ENCODE data around the gene ARHGEF17. TPM values are rescaled to one million over a fixed set of nuclear protein-coding genes. Genes with fewer than 3 reads are reported as not detected.
A peak's percentile ranks its signal among the peaks of the same experiment; 100 is the strongest.

ARHGEF17 gene
- total RNA-seq, 1 experiment from 2014 or later: 77.9 TPM

DNA sequence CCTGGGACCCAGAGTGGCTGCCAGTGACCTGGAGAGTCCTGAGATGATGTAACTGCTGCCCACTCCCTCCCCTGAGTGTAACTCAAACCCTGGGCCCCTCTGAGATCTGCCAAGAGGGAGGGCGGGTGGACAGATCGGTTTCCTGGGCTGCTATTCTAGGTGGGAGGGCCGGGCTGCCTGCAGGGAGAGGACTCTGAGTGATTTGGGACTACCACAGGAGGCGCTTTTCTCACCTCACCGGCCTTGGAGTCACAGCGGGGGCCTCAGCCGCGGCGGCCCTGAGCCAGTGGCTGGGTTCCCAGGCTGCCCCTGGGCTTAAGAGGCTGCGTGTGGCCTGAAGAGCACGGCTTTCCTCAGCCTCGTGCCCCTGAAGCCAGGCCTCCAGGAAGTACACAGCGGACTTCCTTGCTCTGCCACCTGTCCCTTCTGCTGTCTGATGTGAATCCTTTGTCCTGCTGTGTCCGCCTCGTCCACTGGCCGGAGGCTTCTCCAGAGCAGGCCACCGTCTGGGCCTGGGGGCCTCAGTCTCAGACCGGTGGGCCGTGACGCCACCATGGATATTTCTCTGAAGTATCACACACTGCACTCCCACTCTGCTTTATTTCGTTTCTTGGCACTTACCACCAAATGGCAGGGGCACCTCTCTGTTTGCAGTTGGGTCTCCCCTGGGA, 79.7 kb downstream of the ARHGEF17 start:
- Histone ChIP-seq H3K4me1 (peaks cover 4% of the 10 kb centered on the region), H3K9me3 (no peaks in the 10 kb centered on the region), H3K4me3 (ENCODE audit: low read depth, low read length) (no peak overlapping the region), H3K27me3 (replicated peaks; ENCODE audit: control insufficient read depth, insufficient read depth, low read length) (no peaks in the 10 kb centered on the region), H3K36me3 (ENCODE audit: control insufficient read depth, insufficient read depth, low read length) (no peaks in the 10 kb centered on the region)
- no peak for DNase-seq
- Mint-ChIP-seq H3K4me1 (ENCODE audit: low read depth, unreplicated experiment) (no peaks in the 10 kb centered on the region), H3K27ac (ENCODE audit: unreplicated experiment) (peak overlapping the region; percentile 22), H3K27me3 (ENCODE audit: insufficient read depth, unreplicated experiment) (no peaks in the 10 kb centered on the region), H3K9me3 (ENCODE audit: unreplicated experiment) (no peaks in the 10 kb centered on the region), H3K4me3 (ENCODE audit: unreplicated experiment) (no peak overlapping the region), H3K36me3 (ENCODE audit: insufficient read depth, unreplicated experiment) (peaks cover 6% of the 10 kb centered on the region)
- ChIA-PET CTCF (no interaction called here), POLR2A (no interaction called here)
- intact Hi-C loops (cut with micrococcal nuclease; ENCODE audit: unreplicated experiment): no loop called here
- BruUV-seq (replicated peaks): no TSS peak
- no peak for TF ChIP-seq CTCF (IDR thresholded peaks at IDR 0.05; ENCODE audit: insufficient read depth in 1 of 2, low read depth in 1 of 2, low read length in 1 of 2, severe bottlenecking in 1 of 2, unreplicated experiment in 1 of 2)

- peaks cover 4% of the 10 kb centered on the region for H3K4me1 ChIP-seq
- ChIA-PET CTCF (no interaction called here), POLR2A (no interaction called here)
- H3K4me3 ChIP-seq (ENCODE audit: low read depth, low read length): no peak overlapping the region
- TF ChIP-seq CTCF (IDR thresholded peaks at IDR 0.05; ENCODE audit: insufficient read depth in 1 of 2, low read depth in 1 of 2, low read length in 1 of 2, severe bottlenecking in 1 of 2, unreplicated experiment in 1 of 2): no peak
- Mint-ChIP-seq H3K4me1 (ENCODE audit: low read depth, unreplicated experiment) (no peaks in the 10 kb centered on the region), H3K27ac (ENCODE audit: unreplicated experiment) (peak overlapping the region; percentile 22), H3K36me3 (ENCODE audit: insufficient read depth, unreplicated experiment) (peaks cover 10% of the 10 kb centered on the region), H3K9me3 (ENCODE audit: unreplicated experiment) (no peaks in the 10 kb centered on the region), H3K27me3 (ENCODE audit: insufficient read depth, unreplicated experiment) (no peaks in the 10 kb centered on the region), H3K4me3 (ENCODE audit: unreplicated experiment) (no peak overlapping the region)
- H3K9me3 ChIP-seq: no peaks in the 10 kb centered on the region
- intact Hi-C loops (cut with micrococcal nuclease; ENCODE audit: unreplicated experiment): no loop called here
- DNase-seq: no peak
- no TSS peak for BruUV-seq (replicated peaks)
- no peaks in the 10 kb centered on the region for H3K27me3 ChIP-seq (replicated peaks; ENCODE audit: control insufficient read depth, insufficient read depth, low read length)
- no peaks in the 10 kb centered on the region for H3K36me3 ChIP-seq (ENCODE audit: control insufficient read depth, insufficient read depth, low read length)
Observed at GRCh38 chr11:73388265-73389133, 80.4 kb downstream of the ARHGEF17 start.

- Mint-ChIP-seq H3K36me3 (ENCODE audit: insufficient read depth, unreplicated experiment) (peaks cover 14% of the 10 kb centered on the region), H3K9me3 (ENCODE audit: unreplicated experiment) (no peaks in the 10 kb centered on the region), H3K27ac (ENCODE audit: unreplicated experiment) (no peak overlapping the region), H3K4me1 (ENCODE audit: low read depth, unreplicated experiment) (no peaks in the 10 kb centered on the region), H3K4me3 (ENCODE audit: unreplicated experiment) (no peak overlapping the region), H3K27me3 (ENCODE audit: insufficient read depth, unreplicated experiment) (no peaks in the 10 kb centered on the region)
- Histone ChIP-seq H3K4me1 (peaks cover 4% of the 10 kb centered on the region), H3K4me3 (ENCODE audit: low read depth, low read length) (no peak overlapping the region), H3K27me3 (replicated peaks; ENCODE audit: control insufficient read depth, insufficient read depth, low read length) (no peaks in the 10 kb centered on the region), H3K9me3 (no peaks in the 10 kb centered on the region), H3K36me3 (ENCODE audit: control insufficient read depth, insufficient read depth, low read length) (no peaks in the 10 kb centered on the region)
- TF ChIP-seq CTCF (IDR thresholded peaks at IDR 0.05; ENCODE audit: insufficient read depth in 1 of 2, low read depth in 1 of 2, low read length in 1 of 2, severe bottlenecking in 1 of 2, unreplicated experiment in 1 of 2): no peak
- ChIA-PET CTCF (no interaction called here), POLR2A (no interaction called here)
- DNase-seq: no peak
- no TSS peak for BruUV-seq (replicated peaks)
- intact Hi-C loops (cut with micrococcal nuclease; ENCODE audit: unreplicated experiment): no loop called here
Observed at GRCh38 chr11:73389134-73389525, 81.1 kb downstream of the ARHGEF17 start.

Measured in Caco-2 (cell line).